GM12865 (cell line): Measurements from ENCODE around the gene ATP8A2.

ENCODE experiments used
- DNase-seq: peaks from one replicate; pipeline ENCODE4 v3.0.0; 2010; ENCODE audit warnings: low read depth
- H3K4me3 ChIP-seq: 2 replicates; pipeline ENCODE4 v1.5.1; 2011; ENCODE audit warnings: mild to moderate bottlenecking, low read depth, low read length, control low read depth
- TF ChIP-seq, protein P1 (sequence below): IDR thresholded peaks from 2 replicates; pipeline ENCODE4 v1.5.1; 2011; ENCODE audit warnings: low read length, control low read depth, low read depth, inconsistent platforms; ENCODE audit not compliant: insufficient read depth; ENCODE audit errors: missing control alignments

The ATP8A2 gene

DNA sequence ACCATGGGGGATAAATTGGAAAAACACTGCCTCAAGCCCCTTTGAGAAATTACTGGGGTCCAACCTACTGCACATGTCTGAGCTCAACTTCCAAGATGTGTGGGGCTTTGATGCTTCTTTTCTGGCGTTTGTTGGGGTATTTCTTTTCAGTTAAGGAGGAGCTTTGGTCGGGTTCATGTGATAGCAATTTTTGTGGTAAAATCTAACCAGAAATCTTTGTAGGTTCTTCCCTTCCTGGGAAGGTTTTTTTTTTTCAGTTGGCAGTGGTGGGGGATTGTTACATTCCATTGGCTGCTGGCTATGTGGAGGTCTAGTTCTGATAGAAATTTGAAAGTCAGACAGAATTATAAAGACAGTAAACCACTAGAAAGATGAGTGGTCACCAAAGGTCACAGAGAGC, 327.8 kb downstream of the ATP8A2 start:
- TF ChIP-seq, protein P1, sequence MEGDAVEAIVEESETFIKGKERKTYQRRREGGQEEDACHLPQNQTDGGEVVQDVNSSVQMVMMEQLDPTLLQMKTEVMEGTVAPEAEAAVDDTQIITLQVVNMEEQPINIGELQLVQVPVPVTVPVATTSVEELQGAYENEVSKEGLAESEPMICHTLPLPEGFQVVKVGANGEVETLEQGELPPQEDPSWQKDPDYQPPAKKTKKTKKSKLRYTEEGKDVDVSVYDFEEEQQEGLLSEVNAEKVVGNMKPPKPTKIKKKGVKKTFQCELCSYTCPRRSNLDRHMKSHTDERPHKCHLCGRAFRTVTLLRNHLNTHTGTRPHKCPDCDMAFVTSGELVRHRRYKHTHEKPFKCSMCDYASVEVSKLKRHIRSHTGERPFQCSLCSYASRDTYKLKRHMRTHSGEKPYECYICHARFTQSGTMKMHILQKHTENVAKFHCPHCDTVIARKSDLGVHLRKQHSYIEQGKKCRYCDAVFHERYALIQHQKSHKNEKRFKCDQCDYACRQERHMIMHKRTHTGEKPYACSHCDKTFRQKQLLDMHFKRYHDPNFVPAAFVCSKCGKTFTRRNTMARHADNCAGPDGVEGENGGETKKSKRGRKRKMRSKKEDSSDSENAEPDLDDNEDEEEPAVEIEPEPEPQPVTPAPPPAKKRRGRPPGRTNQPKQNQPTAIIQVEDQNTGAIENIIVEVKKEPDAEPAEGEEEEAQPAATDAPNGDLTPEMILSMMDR = no peak
- DNase-seq = no peak
- no peak overlapping the region for H3K4me3 ChIP-seq

DNA sequence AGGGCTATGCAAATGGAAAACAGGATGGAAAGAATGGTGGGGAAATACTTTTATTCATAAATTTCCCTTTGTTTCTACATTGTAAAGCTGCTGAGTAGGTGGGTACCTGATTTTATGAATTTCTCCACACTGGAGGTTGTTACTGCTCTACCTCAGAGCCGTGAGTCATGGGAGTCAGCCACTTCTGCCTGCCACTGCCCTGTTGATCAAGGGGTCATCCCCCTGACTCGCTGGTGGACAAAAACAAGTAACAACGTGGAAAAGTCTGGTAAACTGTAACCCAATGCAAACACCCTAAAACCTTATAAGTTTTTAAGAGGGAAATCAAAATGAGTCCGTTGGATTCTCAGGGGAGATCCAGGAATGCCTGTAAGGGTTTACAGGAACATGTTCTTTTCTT, 329.5 kb downstream of the ATP8A2 start:
- no peak overlapping the region for H3K4me3 ChIP-seq
- no peak for DNase-seq
- TF ChIP-seq, protein P1 = no peak

DNA sequence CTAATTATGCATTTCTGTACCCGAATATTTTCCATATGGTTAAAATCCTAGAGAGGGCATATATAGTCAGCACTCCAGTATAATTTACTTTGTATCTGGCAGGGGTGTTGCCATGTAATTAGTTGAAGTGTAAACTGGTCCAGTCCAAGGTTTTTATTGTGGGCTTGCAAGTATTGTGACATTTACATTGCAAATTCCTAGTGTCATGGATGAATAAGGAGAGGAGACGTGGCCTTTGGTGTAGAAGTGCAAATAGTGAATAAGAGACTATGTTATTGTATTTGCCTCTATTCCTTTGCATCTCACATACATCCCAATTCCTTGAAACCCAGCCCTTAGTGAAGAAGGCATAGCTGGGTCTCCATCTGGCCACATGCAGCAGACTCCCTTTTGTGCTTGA, 330.6 kb downstream of the ATP8A2 start:
- no peak for DNase-seq
- TF ChIP-seq, protein P1 = no peak
- H3K4me3 ChIP-seq = no peak overlapping the region

DNA sequence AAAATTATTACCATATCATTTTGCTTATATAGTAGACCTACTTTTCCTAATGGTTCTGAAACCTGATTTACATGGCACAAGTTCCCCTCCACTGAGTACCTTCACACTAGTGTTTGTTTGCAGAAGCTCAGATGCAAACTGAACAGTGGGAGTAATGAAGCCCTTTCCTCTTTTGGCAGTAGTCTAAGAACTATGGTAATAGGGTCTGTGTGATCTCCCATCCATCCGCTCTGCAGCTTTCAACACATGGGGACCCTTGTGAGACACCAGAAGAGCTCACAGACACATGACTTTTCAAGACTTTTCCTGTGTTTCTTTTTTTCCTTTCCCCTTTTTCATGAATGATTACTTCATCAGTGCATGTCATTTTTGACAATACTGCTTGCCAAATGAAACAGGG, 336.0 kb downstream of the ATP8A2 start:
- DNase-seq = no peak
- TF ChIP-seq, protein P1 = no peak

DNA sequence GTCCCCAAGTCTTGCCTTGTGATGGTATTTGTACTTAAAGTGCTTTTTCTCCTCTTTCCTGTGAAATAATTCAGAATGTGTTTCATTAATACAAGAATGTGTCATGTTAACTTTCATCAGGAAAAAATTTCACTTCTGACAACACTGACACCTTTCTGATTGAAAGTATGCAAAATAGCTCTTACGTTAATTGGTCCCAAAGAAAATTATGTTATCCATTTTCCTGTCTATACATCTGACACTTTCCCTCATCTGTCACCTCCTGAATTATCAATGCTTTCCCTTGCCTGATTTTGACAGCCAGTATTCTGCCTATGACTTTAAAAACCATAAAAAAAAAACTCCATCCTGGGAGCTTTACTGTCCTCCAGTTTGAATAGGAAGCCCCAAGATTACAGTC, 336.5 kb downstream of the ATP8A2 start:
- TF ChIP-seq, protein P1 = no peak
- no peak for DNase-seq
- H3K4me3 ChIP-seq = no peak overlapping the region

More for the DNA sequence above, 336.0 kb downstream of the ATP8A2 start:
- no peak overlapping the region for H3K4me3 ChIP-seq

DNA sequence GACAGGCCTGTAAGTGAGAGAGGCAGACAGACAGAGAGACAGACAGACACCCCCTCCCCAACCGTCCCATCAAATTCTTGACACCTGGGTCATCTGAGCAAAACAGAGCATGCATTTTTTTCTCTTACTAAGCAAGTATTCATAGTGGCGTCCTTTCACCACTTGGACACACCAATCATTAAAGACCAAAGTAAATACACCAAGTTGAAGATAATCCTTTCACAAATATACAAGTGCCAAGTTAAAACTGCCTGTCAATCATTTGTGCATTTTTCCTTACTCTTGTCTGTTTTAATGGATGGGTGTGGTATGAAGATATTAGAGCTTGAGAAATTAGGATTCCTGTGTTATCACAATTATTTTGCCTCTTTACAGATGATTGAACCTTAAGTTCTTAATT, 337.3 kb downstream of the ATP8A2 start:
- no peak for DNase-seq
- no peak overlapping the region for H3K4me3 ChIP-seq
- TF ChIP-seq, protein P1 = no peak

DNA sequence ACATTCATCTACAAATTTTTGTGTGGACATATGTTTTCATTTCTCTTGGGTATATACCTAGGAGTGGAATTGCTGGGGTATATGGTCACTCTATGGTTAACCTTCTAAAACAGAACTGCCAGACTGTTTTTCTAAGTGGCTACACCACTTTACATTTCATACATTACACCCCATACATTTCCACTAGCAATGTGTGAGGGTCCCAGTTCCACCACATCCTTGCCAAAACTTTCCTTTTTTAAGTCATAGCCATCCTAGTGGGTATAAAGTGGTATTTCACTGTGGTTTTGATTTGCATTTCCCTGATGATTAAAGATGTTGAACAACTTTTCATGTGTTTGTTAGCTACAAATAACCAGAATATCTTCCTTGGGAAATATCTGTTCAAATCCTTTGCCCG, 344.0 kb downstream of the ATP8A2 start:
- TF ChIP-seq, protein P1 = no peak
- H3K4me3 ChIP-seq = no peak overlapping the region
- DNase-seq = no peak
